ENCODE results near the gene EML4. TPM values are rescaled to one million over a fixed set of nuclear protein-coding genes. Genes with fewer than 3 reads are reported as not detected.
A peak's percentile ranks its signal among the peaks of the same experiment; 100 is the strongest.

EML4 gene
- total and polyA plus RNA-seq, 2 of the 13 experiments (the other 11 are each of a cell fraction or from before 2014, with no cell fraction given) = 243 to 476 TPM

DNA sequence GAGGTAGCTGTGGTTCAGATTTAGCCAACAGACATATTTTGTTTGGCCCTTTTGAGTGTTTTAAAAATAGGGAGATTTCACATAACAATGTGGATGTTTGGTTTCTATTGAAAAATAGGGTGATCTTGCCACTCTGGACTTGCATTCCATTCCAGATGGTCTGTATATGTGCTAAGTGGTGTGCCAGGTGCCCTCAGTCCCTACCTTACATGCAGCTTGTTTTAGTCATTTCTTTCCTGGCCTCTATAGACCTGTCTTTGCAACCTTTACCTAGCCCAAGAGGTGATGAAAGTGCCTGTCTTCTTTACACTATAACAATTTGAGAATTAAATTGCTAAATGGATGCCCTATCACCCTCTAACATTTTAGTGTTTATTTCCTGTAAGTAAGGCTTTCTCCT is 11.1 kb downstream of the EML4 start:
- BruUV-seq (replicated peaks) = no TSS peak
- Histone ChIP-seq H3K79me2 (ENCODE audit: insufficient read depth, low read length) (peaks cover 99% of the 10 kb centered on the region), H2AFZ (ENCODE audit: low read length) (no peak overlapping the region), H3K9me3 (ENCODE audit: low read length) (no peaks in the 10 kb centered on the region), H3K4me2 (ENCODE audit: low read depth, low read length) (peak overlapping the region; percentile 26; the same call in 1 of the 2 replicates), H3K27ac (ENCODE audit: extremely low read length, insufficient read depth, low read length) (no peak overlapping the region), H3K4me1 (ENCODE audit: insufficient read depth, low read length) (peaks cover 100% of the 10 kb centered on the region), H4K20me1 (ENCODE audit: insufficient read depth, low read length) (peaks cover 100% of the 10 kb centered on the region), H3K4me3 (replicated peaks in 1 of 3; ENCODE audit: insufficient read depth in 1 of 3, low read depth in 2 of 3, low read length in 3 of 3) (no peak overlapping the region), H3K36me3 (replicated peaks in 1 of 2; ENCODE audit: control insufficient read depth in 1 of 2, insufficient read depth in 2 of 2, low read length in 2 of 2) (peaks cover 7 to 79% of the 10 kb centered on the region in 2 experiments; a peak in 4 of 5 replicates), H3K27me3 (ENCODE audit: control insufficient read depth in 1 of 2, insufficient read depth in 2 of 2, low read length in 2 of 2) (no peaks in the 10 kb centered on the region), H3K9ac (ENCODE audit: insufficient read depth, low read depth, low read length) (no peak overlapping the region)
- no peak for DNase-seq (ENCODE audit: low spot score)
- intact Hi-C loops (cut with micrococcal nuclease; ENCODE audit: unreplicated experiment) (no loop called here), in situ Hi-C loops (cut with HindIII; ENCODE audit: extremely low pct_ligation_motif_present, low pct_unique_long_range_greater_than_20kb) (loop anchor here (25.0 kb wide), 1 partner anchor 318 kb away; no protein-coding TSS in a partner anchor)
- ChIA-PET CTCF (ENCODE audit: low intra/inter-chr PET ratio, low total read pairs) (interaction anchor here (1.1 kb wide), 2 partner anchors 17 to 84 kb away, joined by 3 to 4 read pairs; no protein-coding TSS in a partner anchor), POLR2A (interaction anchor here (3.1 to 4.3 kb wide), 4 partner anchors 9 to 75 kb away, joined by 9 to 21 read pairs (median 18); no protein-coding TSS in a partner anchor)
- ATAC-seq = peak; percentile 26; the same call in 1 of the 3 replicates
- FAIRE-seq = no peak
- TF ChIP-seq, protein P1, sequence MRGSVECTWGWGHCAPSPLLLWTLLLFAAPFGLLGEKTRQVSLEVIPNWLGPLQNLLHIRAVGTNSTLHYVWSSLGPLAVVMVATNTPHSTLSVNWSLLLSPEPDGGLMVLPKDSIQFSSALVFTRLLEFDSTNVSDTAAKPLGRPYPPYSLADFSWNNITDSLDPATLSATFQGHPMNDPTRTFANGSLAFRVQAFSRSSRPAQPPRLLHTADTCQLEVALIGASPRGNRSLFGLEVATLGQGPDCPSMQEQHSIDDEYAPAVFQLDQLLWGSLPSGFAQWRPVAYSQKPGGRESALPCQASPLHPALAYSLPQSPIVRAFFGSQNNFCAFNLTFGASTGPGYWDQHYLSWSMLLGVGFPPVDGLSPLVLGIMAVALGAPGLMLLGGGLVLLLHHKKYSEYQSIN (CRISPR knock-in tag; IDR thresholded peaks at IDR 0.05; ENCODE audit: borderline replicate concordance) = no peak
- TF ChIP-seq RBM22 (optimal IDR thresholded peaks at IDR 0.05; ENCODE audit: low read length) = peak; percentile 72
- TF ChIP-seq SOX5 (CRISPR knock-in tag; IDR thresholded peaks at IDR 0.05; ENCODE audit: borderline replicate concordance) = no peak
- no peak for TF ChIP-seq CSRNP2 (CRISPR knock-in tag; conservative IDR thresholded peaks at IDR 0.05; ENCODE audit: low read depth)
- no peak for TF ChIP-seq PCBP1 (IDR thresholded peaks at IDR 0.05; ENCODE audit: borderline replicate concordance, low read depth, low read length)
- TF ChIP-seq, protein P2, sequence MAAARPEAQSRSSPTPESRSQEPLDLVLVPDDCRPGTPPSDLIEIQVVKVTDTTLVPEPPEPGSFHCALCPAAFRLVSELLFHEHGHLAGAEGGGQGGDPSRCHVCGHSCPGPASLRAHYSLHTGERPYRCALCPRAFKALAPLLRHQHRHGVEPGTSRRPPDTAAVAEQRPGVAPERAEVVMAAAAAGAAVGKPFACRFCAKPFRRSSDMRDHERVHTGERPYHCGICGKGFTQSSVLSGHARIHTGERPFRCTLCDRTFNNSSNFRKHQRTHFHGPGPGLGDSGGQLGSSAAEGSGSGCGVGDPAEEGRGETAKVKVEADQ (CRISPR knock-in tag; IDR thresholded peaks at IDR 0.05; ENCODE audit: borderline replicate concordance) = 0 out of 2 replicates have a peak, but pooled peaks have one; percentile 25
- TF ChIP-seq PHF20 (CRISPR knock-in tag; IDR thresholded peaks at IDR 0.05) = no peak
- peak; percentile 57; the same call in 1 of the 2 replicates for TF ChIP-seq RBFOX2 (IDR thresholded peaks at IDR 0.05; ENCODE audit: low read depth, low read length)
- TF ChIP-seq KDM3A (CRISPR knock-in tag; IDR thresholded peaks at IDR 0.05; ENCODE audit: low read depth) = no peak
- TF ChIP-seq MED1 (CRISPR knock-in tag; IDR thresholded peaks at IDR 0.05) = peak; percentile 11; the same call in 1 of the 2 replicates
- TF ChIP-seq PHF5A (CRISPR knock-in tag; IDR thresholded peaks at IDR 0.05; ENCODE audit: low read depth, unreplicated experiment) = no peak
- TF ChIP-seq POLR2G (IDR thresholded peaks at IDR 0.05; ENCODE audit: low read depth, low read length) = 0 out of 2 replicates have a peak, but pooled peaks have one; percentile 33
- TF ChIP-seq ZNF580 (CRISPR knock-in tag; IDR thresholded peaks at IDR 0.05; ENCODE audit: borderline replicate concordance, low read depth) = no peak
- TF ChIP-seq REXO4 (CRISPR knock-in tag; IDR thresholded peaks at IDR 0.05; ENCODE audit: borderline replicate concordance) = no peak
- no peak for TF ChIP-seq ZNF746 (CRISPR knock-in tag; IDR thresholded peaks at IDR 0.05)
- no peak for TF ChIP-seq ZNF83 (CRISPR knock-in tag; IDR thresholded peaks at IDR 0.05; ENCODE audit: borderline replicate concordance)
- no peak for TF ChIP-seq ZNF713 (CRISPR knock-in tag; IDR thresholded peaks at IDR 0.05)
- 0 out of 4 replicates have a peak, but pooled peaks of 1 of the 2 experiments have one; percentile 26 for TF ChIP-seq POLR2A (IDR thresholded peaks at IDR 0.05; ENCODE audit: insufficient read depth in 1 of 2, low read depth in 2 of 2, low read length in 2 of 2)
- no peak for TF ChIP-seq RFXANK (CRISPR knock-in tag; IDR thresholded peaks at IDR 0.05)
- no peak for TF ChIP-seq ATF6 (CRISPR knock-in tag; conservative IDR thresholded peaks at IDR 0.05)

Measured in HepG2 (cell line).